Adrenal gland (tissue), 12 donors: ENCODE measurements around the gene ENTPD3. TPM values are rescaled to one million over a fixed set of nuclear protein-coding genes. Genes with fewer than 3 reads are reported as not detected.

Experiments
- DNase-seq, 7 donors: peaks; one replicate each; pipeline ENCODE4 v3.0.0-alpha.2; 2019 to 2020
- H3K27ac ChIP-seq, 5 donors: fragments of 200-600 bp; sonication (generic) in 4 of 5; 1 replicate in 3 of 5; 2 replicates in 2 of 5; pipeline versions ENCODE4 v1.5.1 to v1.8.0; 2016 to 2020; ENCODE audit warnings: mild to moderate bottlenecking in 1 of 5
- H3K27me3 ChIP-seq: fragments of 200-600 bp; 2 replicates; pipeline ENCODE4 v1.8.0; 2021
- H3K36me3 ChIP-seq, 2 donors: fragments of 200-600 bp; replicated peaks in 1 of 2; 1 replicate in 1 of 2; 2 replicates in 1 of 2; pipeline versions ENCODE4 v1.5.1 to v1.8.0; 2018 to 2022
- H3K4me1 ChIP-seq, 2 donors: fragments of 200-600 bp; replicated peaks in 1 of 2; 1 replicate in 1 of 2; 2 replicates in 1 of 2; pipeline versions ENCODE4 v1.5.1 to v1.8.0; 2018 to 2021
- H3K4me3 ChIP-seq, 4 donors: fragments of 200-600 bp; sonication (generic) in 3 of 4; one replicate each; pipeline ENCODE4 v1.5.1; 2016 to 2018
- H3K9me3 ChIP-seq, 3 donors: fragments of 200-600 bp; sonication (generic) in 1 of 3; replicated peaks in 1 of 3; 1 replicate in 2 of 3; 2 replicates in 1 of 3; pipeline versions ENCODE4 v1.5.1 to v1.8.0; 2016 to 2021
- POLR2A ChIP-seq, 2 donors: fragments of 450-650 bp; IDR thresholded peaks; one replicate each; pipeline ENCODE4 v1.6.1; 2017; ENCODE audit warnings: antibody characterized with exemption in 2 of 2, mild to moderate bottlenecking in 2 of 2, moderate library complexity in 1 of 2
- WGBS, 4 donors: extraction: QIAGEN DNeasy Blood & Tissue Kit in 2 of 4; methylation state at CpG; one replicate each; pipeline versions ENCODE4 v1.1.5 to v1.1.7; 2013 to 2017; 5-methylcytosine and 5-hydroxymethylcytosine counted together
- intact Hi-C, 2 donors: fragments of 100-400 bp; cut with DNase I; formaldehyde crosslinking; loops; one replicate each; pipeline versions ENCODE4 v1.14.1 to v1.15.0; 2022 to 2023
- polyA plus RNA-seq, 3 donors: library from polyadenylated mRNA; stranded (reverse); fragments of 200-250 nt in 2 of 3; fragments of 350-450 nt in 1 of 3; fragmentation: Illumina TruSeq in 1 of 3; extraction: RNeasy Lipid Tissue Mini Kit (QIAGEN cat#74804) in 1 of 3; gene quantifications; one replicate each; pipeline ENCODE4 v1.2.3, GENCODE V29; 2013 to 2014
- total RNA-seq, 9 donors: library from RNA; depleted of rRNA in 4 of 9; stranded (reverse); fragments of >200 nt in 4 of 9; fragments of 120-200 nt in 1 of 9; fragmentation: NEBNext Ultra II Directional in 1 of 9; extraction: Animal tissue kit (Norgen Biotek cat#: 25700) in 1 of 9; gene quantifications; one replicate each; pipeline versions ENCODE4 v1.1.0 to v1.2.4, GENCODE V29; 2013 to 2023
- TF ChIP-seq, protein P1 (sequence below), 6 experiments: fragments of 450-650 bp in 4 of 6; fragments of 200-600 bp in 2 of 6; sonication (generic) in 1 of 6; IDR thresholded peaks; 1 replicate in 5 of 6; 2 replicates in 1 of 6; pipeline versions ENCODE4 v1.5.1 to v1.8.0; 2016 to 2021; ENCODE audit warnings: antibody characterized with exemption in 6 of 6, mild to moderate bottlenecking in 2 of 6, moderate library complexity in 1 of 6
- donor health status: healthy with polysubstance abuse.
- donor health status: Bipolar disorder and iron deficiency.
- donor health status: DM: yes; HTN: yes; CAD: no.
- donor health status: DM: no; HTN: no; CAD: no.
- donor health status: DM: no; HTN: no; CAD: no.
- donor health status: DM: yes; HTN: yes; CAD: no.

Gene ENTPD3
- total and polyA plus RNA-seq, 12 donors: 0.08 to 0.72 (median 0.39) TPM; not detected in 5

DNA sequence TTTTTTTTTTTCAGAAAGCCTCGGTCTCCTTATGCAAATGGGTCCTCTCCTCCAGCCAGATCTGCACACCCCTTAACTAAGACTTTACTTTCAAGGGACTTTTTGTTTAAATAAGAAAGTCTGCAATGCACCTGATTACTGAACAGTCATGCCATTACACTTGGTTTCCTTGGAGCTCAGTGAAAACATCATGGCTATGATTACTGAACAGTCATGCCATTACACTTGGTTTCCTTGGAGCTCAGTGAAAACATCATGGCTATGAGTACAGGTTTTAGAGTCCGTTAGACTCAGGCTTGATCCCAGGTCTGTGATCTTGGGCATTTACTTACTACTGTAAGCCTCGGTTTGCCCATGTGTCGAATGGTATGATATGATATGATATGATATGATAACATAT, 10.1 kb downstream of the ENTPD3 start:
- H3K36me3 ChIP-seq: no peaks in the 10 kb centered on the region
- H3K27ac ChIP-seq: no peak overlapping the region
- no peaks in the 10 kb centered on the region for H3K4me1 ChIP-seq
- TF ChIP-seq POLR2A (IDR thresholded peaks at IDR 0.05): no peak
- TF ChIP-seq, protein P1, sequence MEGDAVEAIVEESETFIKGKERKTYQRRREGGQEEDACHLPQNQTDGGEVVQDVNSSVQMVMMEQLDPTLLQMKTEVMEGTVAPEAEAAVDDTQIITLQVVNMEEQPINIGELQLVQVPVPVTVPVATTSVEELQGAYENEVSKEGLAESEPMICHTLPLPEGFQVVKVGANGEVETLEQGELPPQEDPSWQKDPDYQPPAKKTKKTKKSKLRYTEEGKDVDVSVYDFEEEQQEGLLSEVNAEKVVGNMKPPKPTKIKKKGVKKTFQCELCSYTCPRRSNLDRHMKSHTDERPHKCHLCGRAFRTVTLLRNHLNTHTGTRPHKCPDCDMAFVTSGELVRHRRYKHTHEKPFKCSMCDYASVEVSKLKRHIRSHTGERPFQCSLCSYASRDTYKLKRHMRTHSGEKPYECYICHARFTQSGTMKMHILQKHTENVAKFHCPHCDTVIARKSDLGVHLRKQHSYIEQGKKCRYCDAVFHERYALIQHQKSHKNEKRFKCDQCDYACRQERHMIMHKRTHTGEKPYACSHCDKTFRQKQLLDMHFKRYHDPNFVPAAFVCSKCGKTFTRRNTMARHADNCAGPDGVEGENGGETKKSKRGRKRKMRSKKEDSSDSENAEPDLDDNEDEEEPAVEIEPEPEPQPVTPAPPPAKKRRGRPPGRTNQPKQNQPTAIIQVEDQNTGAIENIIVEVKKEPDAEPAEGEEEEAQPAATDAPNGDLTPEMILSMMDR (IDR thresholded peaks at IDR 0.05): no peak
- 83 to 93% (median 89%) methylated on average over 4 of the region's 4 CpGs for WGBS, 4 donors
- intact Hi-C loops: no loop called here
- no peak overlapping the region for H3K4me3 ChIP-seq
- no peaks in the 10 kb centered on the region for H3K9me3 ChIP-seq
- DNase-seq: no peak
- H3K27me3 ChIP-seq: no peaks in the 10 kb centered on the region

DNA sequence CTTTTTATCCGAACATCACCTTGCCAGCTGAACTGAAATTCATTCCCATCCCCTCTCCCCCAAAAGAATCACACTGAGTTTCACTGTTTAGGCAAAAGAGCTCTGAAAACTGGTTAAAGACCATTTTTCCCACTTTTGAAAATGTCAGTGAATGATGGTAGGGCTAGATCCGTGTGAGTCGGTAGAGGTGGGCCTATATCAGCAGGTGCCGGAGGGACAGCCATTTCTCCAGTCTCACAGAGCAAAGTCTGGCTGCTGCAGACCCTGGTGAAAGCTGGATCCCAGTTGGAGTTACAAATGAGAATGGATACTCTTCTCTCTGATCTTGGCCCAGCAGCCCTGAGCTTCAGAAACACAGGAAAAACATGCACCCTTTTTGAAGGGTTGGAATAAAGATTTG, 10.9 kb downstream of the ENTPD3 start:
- Histone ChIP-seq H3K36me3 (no peaks in the 10 kb centered on the region), H3K4me1 (no peaks in the 10 kb centered on the region), H3K27me3 (no peaks in the 10 kb centered on the region), H3K27ac (no peak overlapping the region), H3K9me3 (no peaks in the 10 kb centered on the region), H3K4me3 (no peak overlapping the region)
- WGBS, 4 donors: 74 to 79% (median 78%) methylated on average over 4 of the region's 4 CpGs
- no peak for TF ChIP-seq POLR2A (IDR thresholded peaks at IDR 0.05)
- TF ChIP-seq, protein P1 (IDR thresholded peaks at IDR 0.05): no peak
- intact Hi-C loops: no loop called here
- no peak for DNase-seq

DNA sequence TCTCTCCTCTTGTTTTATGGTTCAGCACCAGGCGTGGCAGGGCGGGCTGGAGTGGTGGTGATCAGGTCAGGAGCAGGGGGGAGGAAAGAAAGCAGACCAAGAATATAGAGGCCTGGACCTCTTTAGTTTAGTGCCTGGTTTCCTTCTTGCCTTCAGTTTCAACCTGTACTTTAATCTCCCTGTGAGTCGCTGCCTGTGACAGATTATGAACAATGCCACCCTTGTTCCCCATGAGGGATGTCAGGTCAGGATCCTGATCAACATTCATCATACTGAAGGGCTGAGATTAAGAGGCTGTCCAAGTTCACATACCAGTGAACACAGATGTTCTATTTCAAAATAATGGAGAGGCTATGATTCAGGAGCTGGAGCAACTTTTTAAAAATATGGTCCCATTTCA, 11.4 kb downstream of the ENTPD3 start:
- no peak for DNase-seq
- TF ChIP-seq, protein P1 (IDR thresholded peaks at IDR 0.05): no peak
- H3K4me3 ChIP-seq: no peak overlapping the region
- intact Hi-C loops: no loop called here
- 75 to 84% (median 79%) methylated on average over 3 of the region's 3 CpGs for WGBS, 4 donors
- H3K36me3 ChIP-seq: no peaks in the 10 kb centered on the region
- no peak overlapping the region for H3K27ac ChIP-seq
- no peaks in the 10 kb centered on the region for H3K9me3 ChIP-seq
- H3K27me3 ChIP-seq: no peaks in the 10 kb centered on the region
- H3K4me1 ChIP-seq: no peaks in the 10 kb centered on the region

DNA sequence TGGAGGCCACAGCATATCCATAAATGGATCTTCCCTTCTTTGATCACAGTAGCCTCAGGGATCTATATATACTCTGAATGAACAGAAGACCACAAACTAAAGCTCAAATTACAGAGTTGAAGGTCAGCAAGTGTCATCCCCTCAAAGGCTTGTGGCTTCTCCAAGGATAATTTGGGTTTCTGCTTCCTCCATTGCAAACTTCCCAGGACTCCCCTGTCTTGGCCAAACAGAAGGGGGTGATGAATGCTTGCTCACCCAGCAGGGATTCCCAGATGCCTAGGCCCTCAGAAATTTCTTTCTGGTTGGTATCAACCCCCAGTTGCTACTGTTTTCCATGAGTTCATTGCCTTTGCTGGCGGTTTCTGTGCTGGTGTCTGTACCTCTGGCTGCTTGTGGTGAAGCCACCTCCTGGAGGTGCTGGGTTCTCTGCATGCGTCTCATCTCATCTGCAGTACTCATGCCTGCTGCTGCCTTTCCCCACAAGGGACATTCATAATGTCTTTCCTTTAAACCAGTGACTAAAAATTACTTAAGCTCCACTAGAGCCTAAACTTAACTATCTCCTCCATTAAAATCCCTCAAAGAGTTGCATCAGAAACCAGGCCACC, 17.7 kb downstream of the ENTPD3 start:
- no peaks in the 10 kb centered on the region for H3K27me3 ChIP-seq
- no peak for DNase-seq
- intact Hi-C loops: no loop called here
- no peak for TF ChIP-seq POLR2A (IDR thresholded peaks at IDR 0.05)
- TF ChIP-seq, protein P1 (IDR thresholded peaks at IDR 0.05): no peak
- H3K27ac ChIP-seq: no peak overlapping the region
- H3K36me3 ChIP-seq: no peaks in the 10 kb centered on the region
- H3K4me3 ChIP-seq: no peak overlapping the region
- H3K9me3 ChIP-seq: no peaks in the 10 kb centered on the region
- 91 to 97% (median 91%) methylated on average over 2 of the region's 2 CpGs for WGBS, 4 donors
- H3K4me1 ChIP-seq: no peaks in the 10 kb centered on the region
